Thoracic aorta (tissue), 2 donors: Measurements from ENCODE around the gene ARHGAP31. TPM values are rescaled to one million over a fixed set of nuclear protein-coding genes. Genes with fewer than 3 reads are reported as not detected.
"Not testable (repeated sequence)": the region's sequence is repeated elsewhere in the genome, so short reads cannot be mapped to it uniquely, and the experiment has no call there.

Experiments used
- ATAC-seq: fragments of 150-250 bp; one replicate; pipeline ENCODE4 v1.8.0; 2017; ENCODE audit warnings: low read depth; ENCODE audit not compliant: insufficient number of reproducible peaks, low FRiP score
- DNase-seq: peaks from one replicate; pipeline ENCODE4 v3.0.0-alpha.2; 2020; ENCODE audit warnings: low spot score
- H3K27ac ChIP-seq, 2 donors: fragments of 200-600 bp; sonication (generic); 1 replicate in 1 of 2; 2 replicates in 1 of 2; pipeline ENCODE4 v1.5.1; 2016; ENCODE audit warnings: mild to moderate bottlenecking in 2 of 2, moderate library complexity in 2 of 2
- H3K27me3 ChIP-seq: fragments of 200-600 bp; sonication (generic); replicated peaks from 2 replicates; pipeline ENCODE4 v1.6.0; 2016; ENCODE audit warnings: mild to moderate bottlenecking; ENCODE audit not compliant: insufficient read depth
- H3K36me3 ChIP-seq: fragments of 200-600 bp; sonication (generic); one replicate; pipeline ENCODE4 v1.5.1; 2016
- H3K4me1 ChIP-seq, 2 donors: fragments of 200-600 bp; sonication (generic); 1 replicate in 1 of 2; 2 replicates in 1 of 2; pipeline versions ENCODE4 v1.5.1 to v1.6.0; 2016; ENCODE audit warnings: low read depth in 2 of 2, mild to moderate bottlenecking in 1 of 2; ENCODE audit not compliant: control insufficient read depth in 1 of 2
- H3K4me3 ChIP-seq: fragments of 200-600 bp; sonication (generic); 2 replicates; pipeline ENCODE4 v1.5.1; 2016; ENCODE audit warnings: mild to moderate bottlenecking
- H3K9me3 ChIP-seq: fragments of 200-600 bp; sonication (generic); 2 replicates; pipeline ENCODE4 v1.5.1; 2016
- CTCF ChIP-seq: fragments of 200-600 bp; sonication (generic); IDR thresholded peaks from one replicate; pipeline ENCODE4 v1.5.1; 2019; ENCODE audit warnings: antibody characterized with exemption
- total RNA-seq, 2 donors: library from RNA; depleted of rRNA; stranded (reverse); fragments of >200 nt; gene quantifications; one replicate each; pipeline versions ENCODE4 v1.1.0 to v1.2.3, GENCODE V29; 2016

Gene ARHGAP31
- total RNA-seq, 2 donors from 2014 or later = 20.8 to 33.6 TPM

GRCh38 chr3:119351581-119351980, 57.4 kb downstream of the ARHGAP31 start:
- no peak for DNase-seq
- no peak for ATAC-seq

GRCh38 chr3:119352034-119352609, 57.9 kb downstream of the ARHGAP31 start:
- H3K36me3 ChIP-seq = no peaks in the 10 kb centered on the region
- ATAC-seq (no peak), DNase-seq (no peak)
- H3K9me3 ChIP-seq = no peaks in the 10 kb centered on the region
- H3K4me3 ChIP-seq = no peak overlapping the region
- H3K27ac ChIP-seq = no peak overlapping the region
- peaks cover 0 to 4% of the 10 kb centered on the region in 2 donors for H3K4me1 ChIP-seq
- TF ChIP-seq CTCF = no peak
- no peaks in the 10 kb centered on the region for H3K27me3 ChIP-seq

More at GRCh38 chr3:119351581-119351980, 57.4 kb downstream of the ARHGAP31 start:
- Histone ChIP-seq H3K4me1 (no peaks in the 10 kb centered on the region), H3K36me3 (no peaks in the 10 kb centered on the region), H3K27ac (no peak overlapping the region), H3K9me3 (no peaks in the 10 kb centered on the region), H3K4me3 (no peak overlapping the region), H3K27me3 (no peaks in the 10 kb centered on the region)
- TF ChIP-seq CTCF = no peak

GRCh38 chr3:119352863-119353527, 58.8 kb downstream of the ARHGAP31 start:
- ATAC-seq (no peak), DNase-seq (no peak)
- Histone ChIP-seq H3K27ac (no peak overlapping the region), H3K9me3 (no peaks in the 10 kb centered on the region), H3K4me1 (peaks cover 0 to 6% of the 10 kb centered on the region in 2 donors), H3K27me3 (no peaks in the 10 kb centered on the region), H3K4me3 (no peak overlapping the region), H3K36me3 (no peaks in the 10 kb centered on the region)
- no peak for TF ChIP-seq CTCF

GRCh38 chr3:119355608-119356007, 61.4 kb downstream of the ARHGAP31 start:
- ATAC-seq, H3K9me3 ChIP-seq, H3K27me3 ChIP-seq, H3K4me3 ChIP-seq, H3K4me1 ChIP-seq, DNase-seq, H3K36me3 ChIP-seq, H3K27ac ChIP-seq: not testable (repeated sequence)

- no peak overlapping the region for H3K27ac ChIP-seq
- H3K36me3 ChIP-seq = no peaks in the 10 kb centered on the region
- no peak overlapping the region for H3K4me3 ChIP-seq
- ATAC-seq (no peak), DNase-seq (no peak)
- TF ChIP-seq CTCF = no peak
- H3K27me3 ChIP-seq = no peaks in the 10 kb centered on the region
- H3K4me1 ChIP-seq = peaks cover 0 to 6% of the 10 kb centered on the region in 2 donors
- H3K9me3 ChIP-seq = no peaks in the 10 kb centered on the region
Observed at GRCh38 chr3:119356646-119357045, 62.5 kb downstream of the ARHGAP31 start.
